Panc1 (cell line): Measurements from ENCODE around the gene CDC42EP5. TPM values are rescaled to one million over a fixed set of nuclear protein-coding genes. Genes with fewer than 3 reads are reported as not detected.

Experiments
- ATAC-seq: fragments of 200-7000 bp; cut with Tn5 transposase; 2 replicates; pipeline ENCODE4 v1.9.1; 2020; ENCODE audit warnings: mild to moderate bottlenecking, moderate library complexity
- BruUV-seq: library from RNA; stranded (reverse); fragments of 400-500 nt; replicated peaks from 2 replicates; lab custom pipeline; 2021; lab: Mats Ljungman, UMichigan
- CTCF ChIA-PET: fragments of 300-600 bp; sonication (Branson Sonifier 250); formaldehyde crosslinking; loops from one replicate; lab custom pipeline; 2022; ENCODE audit warnings: antibody characterized with exemption; lab: Charles Lee
- POLR2A ChIA-PET: fragments of 300-600 bp; sonication (Branson Sonifier 250); formaldehyde crosslinking; loops from one replicate; lab custom pipeline; 2022; ENCODE audit warnings: antibody characterized with exemption; lab: Charles Lee
- DNase-seq: peaks from one replicate; pipeline ENCODE4 v3.0.0-alpha.2; 2010; ENCODE audit warnings: low read depth, low spot score
- H3K27ac ChIP-seq: 2 replicates; pipeline ENCODE4 v1.5.1; 2011; ENCODE audit warnings: mild to moderate bottlenecking, low read length, inconsistent platforms
- H3K27me3 ChIP-seq: fragments of 200-500 bp; sonication (Bioruptor generic); 2 replicates; pipeline ENCODE4 v1.6.0; 2014; ENCODE audit warnings: low read length, inconsistent platforms; ENCODE audit not compliant: control insufficient read depth, insufficient read depth
- H3K36me3 ChIP-seq: fragments of 200-500 bp; sonication (Bioruptor generic); 2 replicates; pipeline ENCODE4 v1.5.1; 2014; ENCODE audit warnings: inconsistent platforms, mild to moderate bottlenecking, low read length, moderate library complexity; ENCODE audit not compliant: control insufficient read depth, insufficient read depth
- H3K4me1 ChIP-seq: 2 replicates; pipeline ENCODE4 v1.5.1; 2011; ENCODE audit warnings: inconsistent platforms, mild to moderate bottlenecking, low read length, moderate library complexity; ENCODE audit not compliant: control insufficient read depth, insufficient read depth
- H3K4me3 ChIP-seq, 2 experiments: 2 replicates each; pipeline ENCODE4 v1.5.1; 2011 to 2012; ENCODE audit warnings: low read depth in 2 of 2, low read length in 2 of 2, mild to moderate bottlenecking in 2 of 2, inconsistent platforms in 1 of 2, moderate library complexity in 1 of 2
- H3K9me3 ChIP-seq: fragments of 200-500 bp; sonication (Bioruptor generic); 2 replicates; pipeline ENCODE4 v1.5.1; 2014; ENCODE audit warnings: low read depth, mild to moderate bottlenecking, inconsistent platforms, low read length, moderate library complexity; ENCODE audit not compliant: control insufficient read depth, insufficient read depth
- POLR2AphosphoS5 ChIP-seq: IDR thresholded peaks from 2 replicates; pipeline ENCODE4 v1.6.1; 2012; ENCODE audit warnings: mild to moderate bottlenecking, low read depth, low read length, moderate library complexity
- SIN3A ChIP-seq: IDR thresholded peaks from 2 replicates; pipeline ENCODE4 v1.6.1; 2012; ENCODE audit warnings: low read depth, mild to moderate bottlenecking, low read length, moderate library complexity, borderline replicate concordance; ENCODE audit not compliant: insufficient read depth
- TCF7L2 ChIP-seq: IDR thresholded peaks from 2 replicates; pipeline ENCODE4 v1.6.1; 2011; ENCODE audit warnings: mild to moderate bottlenecking, low read depth, low read length, inconsistent platforms
- in situ Hi-C: cut with HindIII; loops from 2 replicates; pipeline ENCODE4 v1.10.0; 2016; ENCODE audit warnings: low sequenced_read_pairs, low pct_unique_long_range_greater_than_20kb
- intact Hi-C: fragments of 100-400 bp; cut with micrococcal nuclease; formaldehyde crosslinking; loops from one replicate; pipeline ENCODE4 v1.10.0; 2022; ENCODE audit not compliant: unreplicated experiment
- total RNA-seq: library from RNA; stranded (reverse); gene quantifications from one replicate; pipeline ENCODE4 v1.2.1, GENCODE V29; 2021; ENCODE audit not compliant: unreplicated experiment
- TF ChIP-seq, protein P1 (sequence below): fragments of 450-650 bp; IDR thresholded peaks from 2 replicates; pipeline ENCODE4 v1.5.1; 2017; ENCODE audit warnings: mild to moderate bottlenecking
- TF ChIP-seq, protein P2 (sequence below), 2 experiments: IDR thresholded peaks; 2 replicates each; pipeline ENCODE4 v1.6.1; 2011 to 2012; ENCODE audit warnings: low read depth in 2 of 2, control low read depth in 1 of 2, low read length in 1 of 2, mild to moderate bottlenecking in 1 of 2, moderate library complexity in 1 of 2; ENCODE audit not compliant: insufficient read depth in 1 of 2

The CDC42EP5 gene
- total RNA-seq, 1 experiment from 2014 or later: 7.1 TPM

DNA sequence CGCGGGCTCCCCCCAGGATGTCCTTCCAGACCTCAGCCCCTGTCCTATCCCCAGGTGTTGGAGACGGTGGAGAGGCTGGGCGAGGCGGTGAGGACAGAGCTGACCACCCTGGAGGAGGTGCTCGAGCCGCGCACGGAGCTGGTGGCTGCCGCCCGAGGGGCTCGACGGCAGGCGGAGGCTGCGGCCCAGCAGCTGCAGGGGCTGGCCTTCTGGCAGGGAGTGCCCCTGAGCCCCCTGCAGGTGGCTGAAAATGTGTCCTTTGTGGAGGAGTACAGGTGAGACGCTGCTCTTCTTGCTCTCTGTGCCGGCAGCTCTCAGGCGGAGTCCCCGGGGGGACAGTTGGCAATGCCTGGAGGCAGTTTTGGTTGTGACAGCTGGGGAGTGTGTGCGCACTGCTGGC lies 51.0 kb downstream of the CDC42EP5 start:
- TF ChIP-seq, protein P1, sequence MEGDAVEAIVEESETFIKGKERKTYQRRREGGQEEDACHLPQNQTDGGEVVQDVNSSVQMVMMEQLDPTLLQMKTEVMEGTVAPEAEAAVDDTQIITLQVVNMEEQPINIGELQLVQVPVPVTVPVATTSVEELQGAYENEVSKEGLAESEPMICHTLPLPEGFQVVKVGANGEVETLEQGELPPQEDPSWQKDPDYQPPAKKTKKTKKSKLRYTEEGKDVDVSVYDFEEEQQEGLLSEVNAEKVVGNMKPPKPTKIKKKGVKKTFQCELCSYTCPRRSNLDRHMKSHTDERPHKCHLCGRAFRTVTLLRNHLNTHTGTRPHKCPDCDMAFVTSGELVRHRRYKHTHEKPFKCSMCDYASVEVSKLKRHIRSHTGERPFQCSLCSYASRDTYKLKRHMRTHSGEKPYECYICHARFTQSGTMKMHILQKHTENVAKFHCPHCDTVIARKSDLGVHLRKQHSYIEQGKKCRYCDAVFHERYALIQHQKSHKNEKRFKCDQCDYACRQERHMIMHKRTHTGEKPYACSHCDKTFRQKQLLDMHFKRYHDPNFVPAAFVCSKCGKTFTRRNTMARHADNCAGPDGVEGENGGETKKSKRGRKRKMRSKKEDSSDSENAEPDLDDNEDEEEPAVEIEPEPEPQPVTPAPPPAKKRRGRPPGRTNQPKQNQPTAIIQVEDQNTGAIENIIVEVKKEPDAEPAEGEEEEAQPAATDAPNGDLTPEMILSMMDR: no peak
- TF ChIP-seq POLR2AphosphoS5: no peak
- no peak for TF ChIP-seq SIN3A
- TF ChIP-seq, protein P2, sequence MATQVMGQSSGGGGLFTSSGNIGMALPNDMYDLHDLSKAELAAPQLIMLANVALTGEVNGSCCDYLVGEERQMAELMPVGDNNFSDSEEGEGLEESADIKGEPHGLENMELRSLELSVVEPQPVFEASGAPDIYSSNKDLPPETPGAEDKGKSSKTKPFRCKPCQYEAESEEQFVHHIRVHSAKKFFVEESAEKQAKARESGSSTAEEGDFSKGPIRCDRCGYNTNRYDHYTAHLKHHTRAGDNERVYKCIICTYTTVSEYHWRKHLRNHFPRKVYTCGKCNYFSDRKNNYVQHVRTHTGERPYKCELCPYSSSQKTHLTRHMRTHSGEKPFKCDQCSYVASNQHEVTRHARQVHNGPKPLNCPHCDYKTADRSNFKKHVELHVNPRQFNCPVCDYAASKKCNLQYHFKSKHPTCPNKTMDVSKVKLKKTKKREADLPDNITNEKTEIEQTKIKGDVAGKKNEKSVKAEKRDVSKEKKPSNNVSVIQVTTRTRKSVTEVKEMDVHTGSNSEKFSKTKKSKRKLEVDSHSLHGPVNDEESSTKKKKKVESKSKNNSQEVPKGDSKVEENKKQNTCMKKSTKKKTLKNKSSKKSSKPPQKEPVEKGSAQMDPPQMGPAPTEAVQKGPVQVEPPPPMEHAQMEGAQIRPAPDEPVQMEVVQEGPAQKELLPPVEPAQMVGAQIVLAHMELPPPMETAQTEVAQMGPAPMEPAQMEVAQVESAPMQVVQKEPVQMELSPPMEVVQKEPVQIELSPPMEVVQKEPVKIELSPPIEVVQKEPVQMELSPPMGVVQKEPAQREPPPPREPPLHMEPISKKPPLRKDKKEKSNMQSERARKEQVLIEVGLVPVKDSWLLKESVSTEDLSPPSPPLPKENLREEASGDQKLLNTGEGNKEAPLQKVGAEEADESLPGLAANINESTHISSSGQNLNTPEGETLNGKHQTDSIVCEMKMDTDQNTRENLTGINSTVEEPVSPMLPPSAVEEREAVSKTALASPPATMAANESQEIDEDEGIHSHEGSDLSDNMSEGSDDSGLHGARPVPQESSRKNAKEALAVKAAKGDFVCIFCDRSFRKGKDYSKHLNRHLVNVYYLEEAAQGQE (IDR thresholded peaks at IDR 0.05; ENCODE audit: insufficient read depth in 1 of 2, low read depth in 2 of 2, low read length in 1 of 2): no peak
- TF ChIP-seq TCF7L2: no peak
- ATAC-seq: no peak
- H3K4me3 ChIP-seq: no peak overlapping the region
- in situ Hi-C loops: no loop called here
- H3K36me3 ChIP-seq: no peaks in the 10 kb centered on the region
- no peaks in the 10 kb centered on the region for H3K9me3 ChIP-seq
- peaks cover 15% of the 10 kb centered on the region for H3K4me1 ChIP-seq
- ChIA-PET CTCF (interaction anchor here (1.0 kb wide), 1 partner anchor 253 kb away, joined by 3 read pairs; no protein-coding TSS in a partner anchor), POLR2A (interaction anchor here (0.7 kb wide), 1 partner anchor 311 kb away, joined by 13 read pairs; no protein-coding TSS in a partner anchor)
- intact Hi-C loops: no loop called here
- no peak for DNase-seq
- no peak overlapping the region for H3K27ac ChIP-seq
- H3K27me3 ChIP-seq: no peaks in the 10 kb centered on the region
- BruUV-seq: no TSS peak

- BruUV-seq: no TSS peak
- no peaks in the 10 kb centered on the region for H3K9me3 ChIP-seq
- H3K27ac ChIP-seq: no peak overlapping the region
- H3K4me1 ChIP-seq: peaks cover 13% of the 10 kb centered on the region
- DNase-seq: no peak
- CTCF ChIA-PET: interaction anchor here (1.0 kb wide), 1 partner anchor 252 kb away, joined by 3 read pairs; no protein-coding TSS in a partner anchor
- TF ChIP-seq SIN3A (no peak), POLR2AphosphoS5 (no peak)
- TF ChIP-seq, protein P1: no peak
- no peak for ATAC-seq
- H3K4me3 ChIP-seq: no peak overlapping the region
- POLR2A ChIA-PET: interaction anchor here (0.7 kb wide), 1 partner anchor 310 kb away, joined by 13 read pairs; no protein-coding TSS in a partner anchor
- no peaks in the 10 kb centered on the region for H3K27me3 ChIP-seq
- no peaks in the 10 kb centered on the region for H3K36me3 ChIP-seq
- intact Hi-C loops: no loop called here
- in situ Hi-C loops: no loop called here
These were observed 51.6 kb downstream of the CDC42EP5 start for GRCh38 chr19:54421521-54421920.
